Right cardiac atrium (tissue), 5 donors: ENCODE measurements around the gene AKIRIN2. TPM values are rescaled to one million over a fixed set of nuclear protein-coding genes. Genes with fewer than 3 reads are reported as not detected.

Experiments
- ATAC-seq, 2 donors: fragments of 200-7000 bp; cut with Tn5 transposase; one replicate each; pipeline versions ENCODE4 v1.8.0 to v1.9.1; 2020; ENCODE audit warnings: moderate library complexity in 2 of 2, mild to moderate bottlenecking in 1 of 2
- DNase-seq, 3 donors: peaks; one replicate each; pipeline ENCODE4 v3.0.0-alpha.2; 2020
- H3K27ac ChIP-seq: one replicate; pipeline ENCODE4 v1.5.1; 2013; ENCODE audit warnings: mild to moderate bottlenecking, low read length, control low read depth, moderate library complexity
- H3K27me3 ChIP-seq: one replicate; pipeline ENCODE4 v1.6.1; 2013; ENCODE audit not compliant: control insufficient read depth, insufficient read depth
- H3K4me1 ChIP-seq: one replicate; pipeline ENCODE4 v1.6.1; 2013; ENCODE audit warnings: low read length; ENCODE audit not compliant: control insufficient read depth, insufficient read depth
- H3K4me3 ChIP-seq: one replicate; pipeline ENCODE4 v1.5.1; 2013; ENCODE audit warnings: low read length, control low read depth
- H3K9me3 ChIP-seq: one replicate; pipeline ENCODE4 v1.6.1; 2013; ENCODE audit warnings: low read length; ENCODE audit not compliant: control insufficient read depth
- WGBS: extraction: QIAGEN DNeasy Blood & Tissue Kit; methylation state at CpG from one replicate; pipeline ENCODE4 v1.1.7; 2013; 5-methylcytosine and 5-hydroxymethylcytosine counted together
- intact Hi-C, 4 donors: fragments of 100-400 bp; cut with DNase I; formaldehyde crosslinking; loops; one replicate each; pipeline versions ENCODE4 v1.11.0 to v1.14.0; 2022 to 2023
- long read RNA-seq, 4 donors: library from polyadenylated mRNA; unstranded; transcript quantifications; one replicate each; pipeline ENCODE4 v2.0.0, GENCODE V29; 2020 to 2021
- polyA plus RNA-seq: library from polyadenylated mRNA; stranded (reverse); fragments of 200-250 nt; gene quantifications from one replicate; pipeline ENCODE4 v1.2.3, GENCODE V29; 2013
- total RNA-seq, 4 donors: library from RNA; stranded (reverse); fragmentation: NEBNext Ultra II Directional; extraction: Animal tissue kit (Norgen Biotek cat#: 25700); gene quantifications; one replicate each; pipeline ENCODE4 v1.2.1, GENCODE V29; 2021
- donor health status: healthy with polysubstance abuse.
- donor health status: DM: no; HTN: yes; CAD: no.
- donor health status: DM: no; HTN: no; CAD: no.
- donor health status: DM: no; HTN: yes; CAD: no; lungs with severe emphysema.
- donor health status: DM: yes; HTN: yes; CAD: no.

AKIRIN2 gene
- 10 to 100 TPM; 34.4 to 39.7 (median 37.8) TPM for total RNA-seq
- 32.6 TPM for polyA plus RNA-seq
- long read RNA-seq, donor 1, transcript AKIRIN2-201 (5 exons, 1,662 nt): major isoform, 81 of 84 reads
- long read RNA-seq, donor 1, partial matches to known transcripts: 2 of 84 reads
- long read RNA-seq, donor 1, other reads (novel, unspliced or antisense): 1 of 84 reads
- long read RNA-seq, donor 2, transcript AKIRIN2-201 (5 exons, 1,662 nt): major isoform, 40 of 40 reads
- long read RNA-seq, donor 2, partial matches to known transcripts: 0 of 40 reads
- long read RNA-seq, donor 2, other reads (novel, unspliced or antisense): 0 of 40 reads
- long read RNA-seq, donor 3, transcript AKIRIN2-201 (5 exons, 1,662 nt): major isoform, 52 of 59 reads
- long read RNA-seq, donor 3, partial matches to known transcripts: 0 of 59 reads
- long read RNA-seq, donor 3, other reads (novel, unspliced or antisense): 7 of 59 reads
- long read RNA-seq, donor 4, transcript AKIRIN2-201 (5 exons, 1,662 nt): major isoform, 50 of 51 reads
- long read RNA-seq, donor 4, partial matches to known transcripts: 0 of 51 reads
- long read RNA-seq, donor 4, other reads (novel, unspliced or antisense): 1 of 51 reads

DNA sequence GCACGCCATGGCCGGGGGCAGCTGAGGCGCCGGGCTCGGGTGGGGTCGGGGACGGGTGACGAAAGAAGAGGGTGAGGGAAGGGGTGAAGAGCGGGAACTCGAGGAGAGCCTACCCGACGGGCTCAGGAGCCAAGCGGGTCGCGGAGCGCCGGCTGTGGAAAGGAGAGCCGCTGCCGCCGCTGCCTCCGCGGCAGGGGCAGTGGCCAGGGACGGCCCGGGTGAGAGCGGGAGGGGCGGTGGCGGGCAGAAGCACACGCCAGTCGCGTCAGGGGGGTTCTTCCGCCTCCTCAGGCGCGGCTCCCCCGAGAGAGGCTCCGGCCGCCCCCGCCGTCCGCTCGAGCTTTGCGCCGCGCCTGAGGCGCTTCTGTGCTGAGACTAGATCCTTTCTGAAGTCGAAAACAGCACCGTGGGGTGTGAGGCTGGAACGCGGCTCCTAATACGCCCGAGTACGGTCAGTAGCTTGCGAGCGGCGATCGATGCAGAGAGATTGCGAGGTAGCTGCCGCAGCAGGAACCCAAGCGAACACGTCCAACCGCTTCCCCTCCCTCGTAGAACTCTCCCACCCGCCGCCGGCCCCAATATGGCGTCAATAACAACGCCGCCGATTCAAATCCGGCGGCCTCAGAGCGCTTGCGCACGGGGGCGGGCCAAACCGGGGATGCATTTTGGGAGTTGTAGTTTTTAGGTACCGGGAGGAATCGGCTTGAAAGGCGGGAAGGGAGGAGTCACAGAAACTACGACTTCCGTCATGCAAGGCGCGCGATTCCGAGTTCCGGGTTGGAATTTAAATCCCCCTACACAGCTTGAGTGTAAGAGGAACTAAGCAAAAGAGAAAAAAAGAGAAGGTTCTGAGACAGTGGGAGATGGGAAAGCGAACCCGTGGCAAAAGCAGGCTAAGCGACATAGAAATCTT is at the start of gene AKIRIN2:
AKIRIN2 (minus strand) TSS at position 558 of the 913 bp plus-strand sequence; CDS start at position 9, 549 bp downstream.
- peak; percentile 96 to 97 for ATAC-seq
- Histone ChIP-seq H3K9me3 (no peaks in the 10 kb centered on the region), H3K4me1 (peaks cover 2% of the 10 kb centered on the region), H3K27ac (peak within 1 kb of the TSS; percentile 99), H3K4me3 (peak within 1 kb of the TSS; percentile 73), H3K27me3 (no peaks in the 10 kb centered on the region)
- peak; percentile 96 to 98 (median 98) for DNase-seq
- under 1% methylated on average over 88 of the region's 88 CpGs for WGBS
- intact Hi-C loops: no loop called here

DNA sequence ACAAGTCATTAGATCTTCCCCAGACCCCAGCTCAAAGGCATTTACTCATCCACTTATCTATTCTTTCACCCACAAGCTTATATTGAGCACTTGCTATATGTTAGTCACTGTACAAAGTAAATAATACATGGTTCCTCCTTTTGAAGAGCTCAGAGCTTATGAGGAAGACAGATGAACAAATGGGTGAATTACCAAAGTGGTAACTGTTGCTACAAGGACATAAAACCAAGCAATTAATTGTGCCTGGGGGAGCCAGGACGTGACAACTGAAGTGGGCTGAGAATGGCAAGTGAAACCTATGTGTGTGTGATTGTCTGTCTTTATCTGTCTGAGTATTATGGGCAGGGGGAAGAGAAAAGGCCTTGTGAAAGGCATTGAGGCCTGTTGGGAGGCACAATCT is 45.6 kb upstream of the AKIRIN2 start:
- no peak for DNase-seq
- H3K4me1 ChIP-seq: no peaks in the 10 kb centered on the region
- WGBS: 38% methylated on average over 1 of the region's 1 CpG
- intact Hi-C loops: no loop called here
- ATAC-seq: no peak
- H3K27ac ChIP-seq: no peak overlapping the region
- H3K4me3 ChIP-seq: no peak overlapping the region
- no peaks in the 10 kb centered on the region for H3K27me3 ChIP-seq
- no peaks in the 10 kb centered on the region for H3K9me3 ChIP-seq

GRCh38 chr6:87745966-87746721 is 44.1 kb upstream of the AKIRIN2 start:
- no peaks in the 10 kb centered on the region for H3K4me1 ChIP-seq
- H3K9me3 ChIP-seq: no peaks in the 10 kb centered on the region
- no peak for DNase-seq
- no peaks in the 10 kb centered on the region for H3K27me3 ChIP-seq
- no peak overlapping the region for H3K27ac ChIP-seq
- no peak for ATAC-seq
- H3K4me3 ChIP-seq: no peak overlapping the region
- 68% methylated on average over 2 of the region's 2 CpGs for WGBS
- intact Hi-C loops: no loop called here

GRCh38 chr6:87743454-87743853 is 41.4 kb upstream of the AKIRIN2 start:
- ATAC-seq (no peak), DNase-seq (no peak)
- intact Hi-C loops: no loop called here
- 55% methylated on average over 2 of the region's 2 CpGs for WGBS
- no peak overlapping the region for H3K4me3 ChIP-seq
- no peaks in the 10 kb centered on the region for H3K27me3 ChIP-seq
- H3K4me1 ChIP-seq: no peaks in the 10 kb centered on the region
- H3K27ac ChIP-seq: no peak overlapping the region
- no peaks in the 10 kb centered on the region for H3K9me3 ChIP-seq

DNA sequence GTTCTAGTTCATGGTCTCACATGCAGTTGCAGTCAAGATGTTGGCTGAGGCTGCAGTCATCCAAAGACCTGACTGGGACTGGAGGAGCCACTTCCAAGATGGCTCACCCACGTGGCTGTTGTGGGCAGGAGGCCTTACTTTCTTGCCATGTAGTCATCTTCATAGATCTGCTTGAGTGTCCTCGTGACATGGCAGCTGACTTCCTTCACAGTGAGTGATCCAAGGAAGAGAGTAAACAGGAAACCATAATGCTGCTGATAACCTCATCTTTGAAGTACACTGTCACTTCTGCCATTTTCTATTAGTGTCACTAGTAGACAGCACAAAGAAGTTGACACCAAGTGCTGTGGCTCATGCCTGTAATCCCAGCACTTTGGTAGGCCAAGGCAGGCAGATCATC is 40.1 kb upstream of the AKIRIN2 start:
- ATAC-seq (no peak), DNase-seq (no peak)
- Histone ChIP-seq H3K27me3 (no peaks in the 10 kb centered on the region), H3K4me1 (no peaks in the 10 kb centered on the region), H3K9me3 (no peaks in the 10 kb centered on the region), H3K4me3 (no peak overlapping the region), H3K27ac (no peak overlapping the region)
- 35% methylated on average over 2 of the region's 2 CpGs for whole genome bisulfite sequencing
- intact Hi-C loops: no loop called here

DNA sequence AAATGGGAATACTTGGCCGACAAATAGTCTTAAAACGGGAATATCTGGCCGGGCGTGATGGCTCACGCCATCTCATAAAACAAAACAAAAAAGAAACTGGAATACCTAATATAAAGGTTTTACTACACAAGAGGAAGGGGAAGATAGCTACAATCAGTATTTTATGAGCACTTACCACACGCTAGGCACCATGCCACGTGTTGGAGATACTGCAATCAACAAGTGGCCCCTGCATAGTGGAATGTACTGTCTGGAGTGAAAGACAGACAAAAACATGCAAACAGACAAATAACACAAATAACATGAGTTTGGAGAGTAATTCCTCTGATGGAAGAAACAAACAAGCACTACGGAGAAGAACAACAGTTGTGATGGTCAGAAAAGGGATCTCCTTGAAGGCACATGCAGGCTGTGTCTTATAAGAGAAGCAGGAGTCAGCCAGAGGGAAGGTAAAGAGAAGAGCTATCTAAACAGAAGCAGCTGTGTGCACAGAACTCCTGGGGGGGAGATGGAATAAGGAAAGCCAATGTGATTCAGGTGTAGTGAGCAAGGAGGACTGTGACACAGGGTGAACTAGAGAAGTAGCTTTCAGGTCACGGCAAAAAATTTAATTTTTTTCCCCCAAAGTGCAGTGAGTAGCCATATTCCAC is 39.1 kb upstream of the AKIRIN2 start:
- DNase-seq (no peak), ATAC-seq (no peak)
- no peak overlapping the region for H3K27ac ChIP-seq
- no peaks in the 10 kb centered on the region for H3K4me1 ChIP-seq
- no peak overlapping the region for H3K4me3 ChIP-seq
- H3K27me3 ChIP-seq: no peaks in the 10 kb centered on the region
- intact Hi-C loops: no loop called here
- WGBS: 80% methylated on average over 9 of the region's 9 CpGs
- H3K9me3 ChIP-seq: no peaks in the 10 kb centered on the region

DNA sequence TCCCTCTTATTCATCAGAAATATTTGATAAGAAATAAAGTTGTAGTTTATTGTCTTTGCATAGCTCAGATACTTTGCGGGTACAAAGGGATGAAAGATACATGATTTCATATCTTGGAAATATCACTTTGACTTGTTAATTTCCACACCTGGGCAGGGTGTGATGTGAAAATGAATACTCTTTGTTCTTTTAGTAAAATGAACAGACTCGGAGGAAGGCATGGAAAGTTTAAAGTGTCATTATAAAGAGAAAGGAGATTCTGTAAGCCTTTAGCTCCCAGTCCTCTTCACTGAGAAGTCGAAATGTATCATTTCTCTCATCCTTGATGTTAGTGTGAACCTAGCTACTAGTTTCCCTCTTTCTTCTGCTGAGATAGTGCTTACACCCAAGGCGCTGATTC is 36.7 kb upstream of the AKIRIN2 start:
- Histone ChIP-seq H3K27ac (no peak overlapping the region), H3K4me1 (no peaks in the 10 kb centered on the region), H3K27me3 (no peaks in the 10 kb centered on the region), H3K9me3 (no peaks in the 10 kb centered on the region), H3K4me3 (no peak overlapping the region)
- ATAC-seq (no peak), DNase-seq (no peak)
- intact Hi-C loops: no loop called here
- WGBS: 73% methylated on average over 4 of the region's 4 CpGs

DNA sequence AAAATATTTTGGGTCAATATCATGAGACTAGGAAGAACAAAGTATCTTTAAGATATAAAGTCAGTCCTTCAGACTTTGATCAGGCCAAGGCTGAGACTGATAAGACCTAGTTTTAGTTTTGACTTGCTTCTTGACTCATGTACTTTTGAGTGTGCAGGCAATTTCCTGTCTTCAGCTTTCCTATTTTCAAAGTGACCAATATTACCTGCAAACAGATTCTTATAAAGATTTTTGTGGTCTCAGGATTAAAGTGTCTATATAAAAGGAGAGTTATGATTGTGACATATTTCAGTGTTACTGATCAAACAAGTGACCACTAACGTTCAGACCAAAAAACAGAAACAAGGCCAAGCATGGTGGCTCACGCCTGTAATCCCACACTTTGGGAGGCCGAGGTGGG is 36.0 kb upstream of the AKIRIN2 start:
- Histone ChIP-seq H3K27ac (no peak overlapping the region), H3K4me3 (no peak overlapping the region), H3K27me3 (no peaks in the 10 kb centered on the region), H3K4me1 (no peaks in the 10 kb centered on the region), H3K9me3 (no peaks in the 10 kb centered on the region)
- no peak for ATAC-seq
- DNase-seq: no peak
- WGBS: 83% methylated on average over 3 of the region's 3 CpGs
- intact Hi-C loops: no loop called here

GRCh38 chr6:87736809-87737540 is 34.9 kb upstream of the AKIRIN2 start:
- 75% methylated on average over 3 of the region's 5 CpGs for WGBS
- no peaks in the 10 kb centered on the region for H3K9me3 ChIP-seq
- H3K4me3 ChIP-seq: no peak overlapping the region
- DNase-seq (no peak), ATAC-seq (no peak)
- H3K4me1 ChIP-seq: no peaks in the 10 kb centered on the region
- no peak overlapping the region for H3K27ac ChIP-seq
- intact Hi-C loops: no loop called here
- H3K27me3 ChIP-seq: no peaks in the 10 kb centered on the region
